Stomach (tissue), 9 donors: ENCODE data around the gene CNOT11. TPM values are rescaled to one million over a fixed set of nuclear protein-coding genes. Genes with fewer than 3 reads are reported as not detected.

Experiments used
- DNase-seq, 2 donors: peaks; one replicate each; pipeline versions ENCODE4 v3.0.0 to v3.0.0-alpha.2; 2013 to 2019
- H3K27ac ChIP-seq, 5 donors: fragments of 200-600 bp in 4 of 5; sonication (generic) in 4 of 5; one replicate each; pipeline ENCODE4 v1.5.1; 2013 to 2019; ENCODE audit warnings: mild to moderate bottlenecking in 1 of 5, moderate library complexity in 1 of 5
- H3K27me3 ChIP-seq, 3 donors: fragments of 200-600 bp; sonication (generic); one replicate each; pipeline ENCODE4 v1.5.1; 2017 to 2019; ENCODE audit warnings: mixed run types in 1 of 3
- H3K36me3 ChIP-seq, 4 donors: fragments of 200-600 bp; sonication (generic); 1 replicate in 3 of 4; 2 replicates in 1 of 4; pipeline ENCODE4 v1.5.1; 2016 to 2019
- H3K4me1 ChIP-seq, 4 donors: fragments of 200-600 bp; sonication (generic); one replicate each; pipeline ENCODE4 v1.5.1; 2016 to 2019
- H3K4me3 ChIP-seq, 4 donors: fragments of 200-600 bp; sonication (generic) in 3 of 4; one replicate each; pipeline ENCODE4 v1.5.1; 2016 to 2019; ENCODE audit warnings: mild to moderate bottlenecking in 1 of 4
- H3K9me3 ChIP-seq, 4 donors: fragments of 200-600 bp; sonication (generic); one replicate each; pipeline ENCODE4 v1.5.1; 2016 to 2019
- CTCF ChIP-seq, 7 experiments: fragments of 450-650 bp in 4 of 7; fragments of 200-600 bp in 3 of 7; sonication (generic) in 3 of 7; IDR thresholded peaks; one replicate each; pipeline ENCODE4 v1.5.1; 2016 to 2019; ENCODE audit warnings: antibody characterized with exemption in 7 of 7, control low read depth in 2 of 7, mild to moderate bottlenecking in 1 of 7
- EP300 ChIP-seq: sonication (generic); formaldehyde crosslinking; IDR thresholded peaks from one replicate; pipeline ENCODE4 v1.6.1; 2017; ENCODE audit warnings: antibody characterized with exemption
- POLR2A ChIP-seq, 4 donors: fragments of 450-650 bp; IDR thresholded peaks; one replicate each; pipeline ENCODE4 v1.6.1; 2016; ENCODE audit warnings: antibody characterized with exemption in 4 of 4, control low read depth in 2 of 4, mild to moderate bottlenecking in 1 of 4, moderate library complexity in 1 of 4
- POLR2AphosphoS5 ChIP-seq, 3 donors: sonication (generic); formaldehyde crosslinking; IDR thresholded peaks; one replicate each; pipeline ENCODE4 v1.6.1; 2016; ENCODE audit warnings: antibody characterized with exemption in 3 of 3
- WGBS, 5 donors: extraction: QIAGEN DNeasy Blood & Tissue Kit in 3 of 5; methylation state at CpG; one replicate each; pipeline versions ENCODE4 v1.1.5 to v1.1.7; 2013 to 2018; 5-methylcytosine and 5-hydroxymethylcytosine counted together
- intact Hi-C: fragments of 100-400 bp; cut with DNase I; formaldehyde crosslinking; loops from one replicate; pipeline ENCODE4 v1.15.1; 2023; ENCODE audit warnings: low total_unique reads
- polyA plus RNA-seq, 3 donors: library from polyadenylated mRNA; stranded (reverse); fragments of 200-250 nt; gene quantifications; one replicate each; pipeline ENCODE4 v1.2.3, GENCODE V29; 2013
- total RNA-seq, 5 donors: library from RNA; depleted of rRNA; stranded (reverse); fragments of >200 nt; gene quantifications; one replicate each; pipeline versions ENCODE4 v1.1.0 to v1.2.3, GENCODE V29; 2014 to 2016
- donor health status: healthy with polysubstance abuse.
- donor health status: Bipolar disorder and iron deficiency.
- donor health status: healthy.

Gene CNOT11
- total and polyA plus RNA-seq, 8 donors, result 9.3 to 71.4 (median 23.3) TPM

GRCh38 chr2:101286684-101287083, 34.0 kb downstream of the CNOT11 start:
- TF ChIP-seq POLR2A (IDR thresholded peaks at IDR 0.05), result no peak
- no peak for TF ChIP-seq EP300
- TF ChIP-seq CTCF (IDR thresholded peaks at IDR 0.05), result no peak
- no peak for TF ChIP-seq POLR2AphosphoS5 (IDR thresholded peaks at IDR 0.05)
- intact Hi-C loops, result no loop called here
- DNase-seq, result no peak
- H3K4me3 ChIP-seq, result no peak overlapping the region
- no peaks in the 10 kb centered on the region for H3K27me3 ChIP-seq
- H3K36me3 ChIP-seq, result peaks cover 46 to 98% (median 92%) of the 10 kb centered on the region in 4 donors
- WGBS, 5 donors, result 93 to 99% (median 97%) methylated on average over 6 of the region's 6 CpGs
- H3K4me1 ChIP-seq, result no peaks in the 10 kb centered on the region
- no peaks in the 10 kb centered on the region for H3K9me3 ChIP-seq
- no peak overlapping the region for H3K27ac ChIP-seq

- no peak for TF ChIP-seq POLR2AphosphoS5 (IDR thresholded peaks at IDR 0.05)
- no peak for TF ChIP-seq EP300
- TF ChIP-seq POLR2A (IDR thresholded peaks at IDR 0.05), result no peak
- no peak for TF ChIP-seq CTCF (IDR thresholded peaks at IDR 0.05)
- Histone ChIP-seq H3K9me3 (no peaks in the 10 kb centered on the region), H3K27me3 (no peaks in the 10 kb centered on the region), H3K27ac (no peak overlapping the region), H3K36me3 (peaks cover 39 to 98% (median 92%) of the 10 kb centered on the region in 4 donors), H3K4me3 (no peak overlapping the region), H3K4me1 (no peaks in the 10 kb centered on the region)
- intact Hi-C loops, result no loop called here
- DNase-seq, result no peak
- 90 to 100% (median 96%) methylated on average over 2 of the region's 2 CpGs for WGBS, 5 donors
Measured at GRCh38 chr2:101287303-101287702, 34.6 kb downstream of the CNOT11 start.

- Histone ChIP-seq H3K4me3 (no peak overlapping the region), H3K9me3 (no peaks in the 10 kb centered on the region), H3K4me1 (peaks cover 0 to 27% (median 9%) of the 10 kb centered on the region in 4 donors), H3K27me3 (no peaks in the 10 kb centered on the region), H3K36me3 (peaks cover 10 to 92% (median 85%) of the 10 kb centered on the region in 4 donors), H3K27ac (no peak overlapping the region)
- no peak for TF ChIP-seq CTCF (IDR thresholded peaks at IDR 0.05)
- TF ChIP-seq POLR2AphosphoS5 (IDR thresholded peaks at IDR 0.05), result no peak
- TF ChIP-seq EP300, result no peak
- no peak for TF ChIP-seq POLR2A (IDR thresholded peaks at IDR 0.05)
- intact Hi-C loops, result no loop called here
- no peak for DNase-seq
Measured at GRCh38 chr2:101290711-101291110, 38.0 kb downstream of the CNOT11 start.

GRCh38 chr2:101291973-101292372, 39.3 kb downstream of the CNOT11 start:
- TF ChIP-seq EP300 (no peak), CTCF (IDR thresholded peaks at IDR 0.05) (no peak), POLR2A (IDR thresholded peaks at IDR 0.05) (no peak), POLR2AphosphoS5 (IDR thresholded peaks at IDR 0.05) (no peak)
- WGBS, 5 donors, result 93 to 98% (median 95%) methylated on average over 3 of the region's 3 CpGs

More at GRCh38 chr2:101291973-101292372, 39.3 kb downstream of the CNOT11 start:
- no peaks in the 10 kb centered on the region for H3K9me3 ChIP-seq
- no peak overlapping the region for H3K27ac ChIP-seq
- intact Hi-C loops, result no loop called here
- H3K4me1 ChIP-seq, result peaks cover 4 to 38% (median 17%) of the 10 kb centered on the region in 4 donors
- H3K36me3 ChIP-seq, result peaks cover 5 to 79% (median 72%) of the 10 kb centered on the region in 4 donors
- H3K27me3 ChIP-seq, result no peaks in the 10 kb centered on the region
- H3K4me3 ChIP-seq, result no peak overlapping the region
- no peak for DNase-seq
